Large intestine (tissue), 3 donors: Measurements from ENCODE around the gene DLG3. TPM values are rescaled to one million over a fixed set of nuclear protein-coding genes. Genes with fewer than 3 reads are reported as not detected.
A peak's percentile ranks its signal among the peaks of the same experiment; 100 is the strongest.
"Not testable (repeated sequence)": the region's sequence is repeated elsewhere in the genome, so short reads cannot be mapped to it uniquely, and the experiment has no call there.

Experiments used
- DNase-seq, 2 donors: peaks; one replicate each; pipeline versions ENCODE4 v3.0.0 to v3.0.0-alpha.2; 2013
- H3K27ac ChIP-seq: one replicate; pipeline ENCODE4 v1.5.1; 2013; ENCODE audit warnings: low read length
- H3K27me3 ChIP-seq: 2 replicates; pipeline ENCODE4 v1.6.1; 2013; ENCODE audit warnings: low read length; ENCODE audit not compliant: control insufficient read depth, insufficient read depth
- H3K36me3 ChIP-seq: 2 replicates; pipeline ENCODE4 v1.6.1; 2013; ENCODE audit warnings: low read length; ENCODE audit not compliant: control insufficient read depth, insufficient read depth
- H3K4me1 ChIP-seq: one replicate; pipeline ENCODE4 v1.6.1; 2013; ENCODE audit warnings: low read length; ENCODE audit not compliant: control insufficient read depth, insufficient read depth
- H3K4me3 ChIP-seq: one replicate; pipeline ENCODE4 v1.5.1; 2013; ENCODE audit warnings: low read length
- H3K9me3 ChIP-seq: one replicate; pipeline ENCODE4 v1.6.1; 2013; ENCODE audit warnings: mild to moderate bottlenecking, low read depth, low read length, moderate library complexity; ENCODE audit not compliant: control insufficient read depth
- WGBS: methylation state at CpG from one replicate; pipeline ENCODE4 v1.1.5; 2013; ENCODE audit warnings: low lambda C conversion rate; ENCODE audit not compliant: insufficient coverage; 5-methylcytosine and 5-hydroxymethylcytosine counted together
- polyA plus RNA-seq: library from polyadenylated mRNA; unstranded; fragments of 120-200 nt; gene quantifications from one replicate; pipeline ENCODE4 v1.2.1, GENCODE V29; 2013

DLG3 gene
- polyA plus RNA-seq, 1 donor, result 37.4 TPM

DNA sequence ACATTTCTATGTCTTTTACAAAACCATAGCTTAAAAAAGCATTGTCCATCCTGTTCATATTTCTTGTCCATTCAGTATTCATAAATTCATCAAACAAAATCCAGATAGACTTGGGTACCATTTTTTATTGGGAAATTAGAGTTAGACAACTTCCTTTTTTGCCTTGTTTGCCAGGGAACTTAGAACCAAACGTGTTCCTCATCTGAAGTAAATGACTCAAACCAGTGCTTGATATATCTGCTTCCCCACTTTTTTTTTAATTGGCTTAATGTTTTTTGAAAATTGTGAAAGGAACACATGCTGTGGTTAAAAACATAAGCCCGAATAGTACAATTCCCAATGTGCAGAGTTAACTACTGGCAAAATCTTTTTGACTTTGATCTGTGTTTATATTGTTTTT is 44.2 kb downstream of the DLG3 start:
- Histone ChIP-seq H3K4me3 (no peak overlapping the region), H3K27ac (no peak overlapping the region), H3K4me1 (peaks cover 3% of the 10 kb centered on the region), H3K9me3 (no peaks in the 10 kb centered on the region), H3K36me3 (peaks cover 43% of the 10 kb centered on the region), H3K27me3 (no peaks in the 10 kb centered on the region)
- DNase-seq, result no peak
- WGBS, result no CpG with 5 or more reads among the region's 2 CpGs

DNA sequence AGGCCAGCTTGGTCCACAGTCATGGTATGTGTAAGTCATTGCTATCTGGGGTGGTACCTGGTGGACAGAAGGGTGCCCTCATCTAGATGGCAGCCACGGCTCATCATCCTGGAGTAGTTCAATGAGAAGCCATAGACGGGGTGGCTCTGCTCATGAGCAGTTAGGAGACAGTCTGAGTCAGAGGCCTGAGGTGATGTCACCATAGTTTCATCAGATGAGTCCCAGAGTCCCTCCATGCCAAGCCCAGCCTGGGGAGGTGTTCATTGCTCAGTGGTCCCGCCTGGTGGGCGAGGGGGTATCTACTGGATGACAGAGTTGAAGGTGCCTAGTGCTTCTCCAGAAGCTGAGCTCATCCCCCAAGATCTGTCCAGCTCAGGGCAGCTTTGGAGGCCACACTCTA is 49.8 kb downstream of the DLG3 start:
- Histone ChIP-seq H3K27ac (no peak overlapping the region), H3K4me3 (no peak overlapping the region), H3K36me3 (peaks cover 65% of the 10 kb centered on the region), H3K9me3 (no peaks in the 10 kb centered on the region), H3K27me3 (no peaks in the 10 kb centered on the region), H3K4me1 (no peaks in the 10 kb centered on the region)
- no peak for DNase-seq
- no CpG with 5 or more reads among the region's 4 CpGs for WGBS

- no peak overlapping the region for H3K27ac ChIP-seq
- no peaks in the 10 kb centered on the region for H3K4me1 ChIP-seq
- H3K9me3 ChIP-seq, result no peaks in the 10 kb centered on the region
- peaks cover 76% of the 10 kb centered on the region for H3K36me3 ChIP-seq
- DNase-seq, result no peak
- no peaks in the 10 kb centered on the region for H3K27me3 ChIP-seq
- H3K4me3 ChIP-seq, result no peak overlapping the region
- no CpG with 5 or more reads among the region's 5 CpGs for WGBS
Measured at GRCh38 chrX:70496491-70496890, 51.9 kb downstream of the DLG3 start.

DNA sequence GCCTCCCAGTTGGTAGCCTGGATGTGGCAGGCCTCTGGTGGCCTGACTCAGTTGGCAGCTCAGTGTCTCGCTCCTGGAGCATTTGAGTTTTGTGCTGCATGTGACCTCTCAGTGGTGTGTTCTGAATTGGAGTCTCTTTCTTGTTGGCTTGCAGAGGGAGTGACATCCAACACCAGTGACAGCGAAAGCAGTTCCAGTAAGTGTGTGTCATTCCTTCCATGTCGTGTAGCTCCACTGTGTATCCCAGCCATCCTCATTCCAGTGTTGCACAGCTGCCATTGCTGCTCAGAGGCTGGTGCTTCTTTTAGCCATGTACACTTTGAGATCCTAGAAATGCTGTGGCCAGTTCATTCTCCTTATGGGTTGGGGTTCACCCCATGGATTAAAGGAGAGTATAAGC is 52.4 kb downstream of the DLG3 start:
- H3K9me3 ChIP-seq, result no peaks in the 10 kb centered on the region
- no peaks in the 10 kb centered on the region for H3K27me3 ChIP-seq
- no peaks in the 10 kb centered on the region for H3K4me1 ChIP-seq
- no peak overlapping the region for H3K27ac ChIP-seq
- no peak overlapping the region for H3K4me3 ChIP-seq
- peaks cover 77% of the 10 kb centered on the region for H3K36me3 ChIP-seq
- no CpG with 5 or more reads among the region's 3 CpGs for WGBS
- no peak for DNase-seq

DNA sequence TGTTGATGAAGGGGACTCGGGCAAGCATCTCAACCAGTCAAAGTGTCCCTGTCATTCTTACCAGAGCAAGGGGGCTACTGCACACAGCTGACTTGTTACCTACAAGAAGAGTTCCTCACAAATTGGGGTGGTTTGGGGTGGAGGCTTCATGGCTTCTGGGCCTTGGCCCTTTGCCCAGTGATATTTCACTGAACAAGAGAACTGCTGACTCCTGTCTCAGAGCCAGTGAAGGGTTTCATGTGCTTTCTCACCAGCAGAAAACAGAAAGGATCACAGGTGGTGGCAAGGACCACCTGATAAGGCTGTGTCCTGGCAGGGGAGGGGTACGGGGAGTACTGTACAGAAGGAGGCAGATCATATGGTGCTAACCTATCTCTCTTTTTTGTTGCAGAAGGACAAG is 53.5 kb downstream of the DLG3 start:
- Histone ChIP-seq H3K9me3 (no peaks in the 10 kb centered on the region), H3K4me1 (no peaks in the 10 kb centered on the region), H3K4me3 (no peak overlapping the region), H3K36me3 (peaks cover 75% of the 10 kb centered on the region), H3K27me3 (no peaks in the 10 kb centered on the region), H3K27ac (no peak overlapping the region)
- no CpG with 5 or more reads among the region's 2 CpGs for WGBS
- DNase-seq, result no peak

DNA sequence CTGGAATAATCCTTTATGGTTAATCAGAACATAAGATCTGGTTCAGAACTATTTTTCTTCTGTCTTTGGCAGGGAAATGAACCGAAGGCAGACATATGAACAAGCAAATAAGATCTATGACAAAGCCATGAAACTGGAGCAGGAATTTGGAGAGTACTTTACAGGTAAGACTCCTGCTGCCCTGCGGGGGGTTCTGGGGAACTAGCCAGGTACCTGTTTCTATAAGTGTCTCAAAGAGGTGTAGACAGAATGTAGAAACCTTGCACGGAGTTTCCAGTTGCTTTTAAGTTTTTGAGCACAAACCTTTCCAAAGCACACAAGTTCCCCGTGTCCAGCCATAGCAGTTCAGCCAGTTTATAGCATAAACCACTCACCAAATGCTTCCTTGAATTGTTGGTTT is 56.2 kb downstream of the DLG3 start:
- Histone ChIP-seq H3K36me3 (peaks cover 61% of the 10 kb centered on the region), H3K4me3 (no peak overlapping the region), H3K27me3 (no peaks in the 10 kb centered on the region), H3K27ac (no peak overlapping the region), H3K9me3 (no peaks in the 10 kb centered on the region), H3K4me1 (no peaks in the 10 kb centered on the region)
- DNase-seq, result no peak
- no CpG with 5 or more reads among the region's 4 CpGs for WGBS

- peaks cover 36% of the 10 kb centered on the region for H3K36me3 ChIP-seq
- DNase-seq, result no peak
- WGBS, result no CpG with 5 or more reads among the region's 6 CpGs
Measured at GRCh38 chrX:70504772-70505450, 60.3 kb downstream of the DLG3 start.

DNA sequence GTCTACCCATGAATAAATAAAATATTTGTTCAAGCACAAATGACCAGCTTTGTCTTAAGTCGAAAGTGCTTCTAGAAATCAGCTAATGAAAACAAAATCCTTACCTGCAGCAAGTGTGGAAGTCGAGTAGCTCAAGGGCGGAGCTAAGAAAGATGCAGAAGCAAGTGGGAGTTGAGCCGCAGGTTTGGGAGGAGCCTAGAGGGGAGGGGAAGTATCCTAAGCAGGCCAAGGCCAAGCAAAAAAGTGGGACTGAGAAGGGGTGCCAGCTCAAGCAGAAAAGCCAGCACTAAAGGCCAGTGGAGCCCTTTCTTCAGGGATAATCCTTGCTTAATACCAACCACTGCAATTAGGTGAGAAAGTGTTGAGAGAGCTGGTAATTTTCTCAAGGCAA is 60.8 kb downstream of the DLG3 start:
- Histone ChIP-seq H3K4me3 (no peak overlapping the region), H3K27ac (no peak overlapping the region), H3K36me3 (peaks cover 31% of the 10 kb centered on the region), H3K9me3 (no peaks in the 10 kb centered on the region), H3K4me1 (peaks cover 11% of the 10 kb centered on the region), H3K27me3 (no peaks in the 10 kb centered on the region)
- DNase-seq, result no peak
- no CpG with 5 or more reads among the region's 4 CpGs for WGBS

More at GRCh38 chrX:70504772-70505450, 60.3 kb downstream of the DLG3 start:
- H3K4me1 ChIP-seq, result peaks cover 11% of the 10 kb centered on the region
- no peak overlapping the region for H3K27ac ChIP-seq
- H3K4me3 ChIP-seq, result no peak overlapping the region
- H3K27me3 ChIP-seq, result no peaks in the 10 kb centered on the region
- H3K9me3 ChIP-seq, result no peaks in the 10 kb centered on the region

- no peaks in the 10 kb centered on the region for H3K27me3 ChIP-seq
- H3K9me3 ChIP-seq, result no peaks in the 10 kb centered on the region
- no CpG with 5 or more reads among the region's 6 CpGs for WGBS
- H3K4me3 ChIP-seq, result no peak overlapping the region
- peaks cover 6% of the 10 kb centered on the region for H3K36me3 ChIP-seq
- H3K4me1 ChIP-seq, result peaks cover 11% of the 10 kb centered on the region
- DNase-seq, result peak in 1 of 2 donors; percentile 30
- H3K27ac ChIP-seq, result no peak overlapping the region
Measured at GRCh38 chrX:70508296-70508911, 63.8 kb downstream of the DLG3 start.

DNA sequence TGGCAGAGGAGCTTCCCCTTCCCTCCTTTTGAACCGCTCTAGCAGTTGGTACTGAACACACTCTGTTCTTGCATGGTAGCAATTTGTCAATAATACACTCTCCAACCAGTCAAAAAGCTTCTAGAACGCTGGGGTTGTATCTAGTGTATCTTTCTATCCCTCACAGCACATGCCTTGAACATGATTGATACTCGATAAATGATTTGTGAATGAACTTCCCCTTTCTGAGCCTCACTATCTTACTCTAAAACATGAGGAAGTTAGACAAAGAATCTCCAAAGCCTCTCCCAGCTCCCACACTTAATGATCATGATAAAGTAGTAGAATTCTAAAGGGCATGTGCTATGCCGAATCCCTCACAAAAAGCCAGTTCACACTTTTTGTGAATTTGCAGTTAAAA is 64.4 kb downstream of the DLG3 start:
- H3K27ac ChIP-seq, result no peak overlapping the region
- H3K4me3 ChIP-seq, result no peak overlapping the region
- H3K9me3 ChIP-seq, result no peaks in the 10 kb centered on the region
- H3K4me1 ChIP-seq, result peaks cover 11% of the 10 kb centered on the region
- H3K27me3 ChIP-seq, result no peaks in the 10 kb centered on the region
- WGBS, result no CpG with 5 or more reads among the region's 4 CpGs
- DNase-seq, result no peak
- peaks cover 2% of the 10 kb centered on the region for H3K36me3 ChIP-seq

- WGBS, result no CpG with 5 or more reads among the region's 4 CpGs
- not testable (repeated sequence) for H3K27me3 ChIP-seq, H3K36me3 ChIP-seq, H3K4me1 ChIP-seq, H3K9me3 ChIP-seq, DNase-seq, H3K27ac ChIP-seq, H3K4me3 ChIP-seq
Measured at GRCh38 chrX:70515270-70515669, 70.6 kb downstream of the DLG3 start.
